KBM-7 (cell line): ENCODE results near the gene TNFSF12.
A peak's percentile ranks its signal among the peaks of the same experiment; 100 is the strongest.

Experiments used
- DNase-seq: peaks from one replicate; pipeline ENCODE4 v3.0.0-alpha.2; 2015
- in situ Hi-C: fragments of 300-500 bp; cut with MboI; formaldehyde crosslinking; loops from 2 replicates; pipeline ENCODE4 v1.14.3; 2020; ENCODE audit warnings: low sequenced_read_pairs, low pct_unique_long_range_greater_than_20kb, mixed read lengths

TNFSF12 gene

DNA sequence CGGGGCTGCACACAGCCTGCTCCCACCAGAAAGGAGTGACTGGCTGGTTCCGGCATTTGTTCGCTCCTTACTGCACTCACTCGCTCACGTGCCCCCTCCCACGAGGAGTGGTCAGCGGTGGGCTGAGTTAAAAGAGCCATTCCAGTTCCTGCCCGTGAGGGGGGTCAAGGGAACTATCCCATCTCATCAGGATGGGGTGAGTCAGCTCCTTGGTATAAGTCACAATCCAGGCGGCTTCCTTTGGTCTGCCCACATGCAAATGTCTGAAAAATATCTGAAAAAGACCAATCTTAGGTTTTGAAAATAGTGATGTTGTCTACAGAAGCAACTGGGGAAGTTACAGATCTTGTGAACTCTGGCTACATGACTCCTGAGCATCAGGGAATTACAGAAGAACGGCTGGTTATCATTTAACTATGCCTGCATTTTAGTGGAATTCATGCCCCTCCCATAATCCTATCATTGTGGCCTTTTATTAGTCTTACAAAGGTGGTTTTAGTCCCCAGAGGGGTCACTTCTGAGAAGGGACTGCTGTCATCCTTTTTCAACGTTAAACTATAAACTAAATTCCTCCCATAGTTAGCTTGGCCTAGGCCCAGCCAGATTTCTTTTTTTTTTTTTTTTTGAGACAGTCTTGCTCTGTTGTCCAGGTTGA, 9.8 kb upstream of the TNFSF12 start:
- in situ Hi-C loops = no loop called here
- DNase-seq = no peak

GRCh38 chr17:7541074-7541621, 7.7 kb upstream of the TNFSF12 start:
- in situ Hi-C loops = no loop called here
- no peak for DNase-seq

DNA sequence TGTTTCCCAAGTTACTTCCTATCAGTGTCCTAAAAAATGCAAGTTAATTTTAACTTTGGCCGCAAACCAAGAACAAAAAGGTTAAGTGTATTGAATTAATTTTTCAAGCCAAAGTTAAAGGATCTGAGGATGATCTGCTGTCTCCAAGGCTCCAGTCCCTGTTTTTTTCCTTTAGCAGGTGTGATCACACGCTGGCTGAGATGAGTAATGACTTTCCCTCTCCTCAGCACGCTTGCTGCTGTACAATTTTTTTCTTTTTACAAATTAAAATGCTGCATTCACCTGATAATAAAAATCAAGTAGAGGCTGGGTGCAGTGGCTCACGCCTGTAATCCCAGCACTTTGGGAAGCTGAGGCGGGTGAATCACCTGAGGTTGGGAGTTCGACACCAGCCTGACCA, 3.9 kb upstream of the TNFSF12 start:
- no peak for DNase-seq
- in situ Hi-C loops = no loop called here

- in situ Hi-C loops = no loop called here
- DNase-seq = no peak
Measured at GRCh38 chr17:7549401-7550055, 670 bp downstream of the TNFSF12 start.

- no peak for DNase-seq
- in situ Hi-C loops = no loop called here
Measured at GRCh38 chr17:7550344-7550743, 1.5 kb downstream of the TNFSF12 start.

GRCh38 chr17:7551396-7551795, 2.5 kb downstream of the TNFSF12 start:
- in situ Hi-C loops = no loop called here
- no peak for DNase-seq

GRCh38 chr17:7552621-7553051, 3.8 kb downstream of the TNFSF12 start:
- in situ Hi-C loops = no loop called here
- peak; percentile 91 for DNase-seq

DNA sequence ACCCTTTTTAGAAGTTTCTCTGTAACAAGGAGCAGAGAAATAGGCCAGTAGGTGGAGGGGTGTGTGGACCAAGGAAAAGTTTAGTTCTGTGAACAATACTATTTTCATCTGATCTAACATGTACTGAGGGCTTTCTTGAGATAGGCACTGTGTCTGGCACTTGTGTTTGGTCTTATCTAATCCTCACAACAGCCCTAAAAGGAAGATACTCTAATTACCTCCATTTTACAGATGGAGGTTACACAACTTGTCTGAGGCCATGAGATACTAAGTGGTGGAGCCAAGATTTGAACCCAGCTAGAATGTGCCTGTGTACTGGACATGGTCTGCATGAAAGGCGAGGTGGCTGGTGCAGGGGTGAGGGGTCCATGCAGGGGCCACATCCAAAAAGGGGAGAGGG, 4.5 kb downstream of the TNFSF12 start:
- in situ Hi-C loops = no loop called here
- no peak for DNase-seq

- in situ Hi-C loops = no loop called here
- DNase-seq = peak; percentile 27
Measured at GRCh38 chr17:7555320-7555948, 6.6 kb downstream of the TNFSF12 start.

DNA sequence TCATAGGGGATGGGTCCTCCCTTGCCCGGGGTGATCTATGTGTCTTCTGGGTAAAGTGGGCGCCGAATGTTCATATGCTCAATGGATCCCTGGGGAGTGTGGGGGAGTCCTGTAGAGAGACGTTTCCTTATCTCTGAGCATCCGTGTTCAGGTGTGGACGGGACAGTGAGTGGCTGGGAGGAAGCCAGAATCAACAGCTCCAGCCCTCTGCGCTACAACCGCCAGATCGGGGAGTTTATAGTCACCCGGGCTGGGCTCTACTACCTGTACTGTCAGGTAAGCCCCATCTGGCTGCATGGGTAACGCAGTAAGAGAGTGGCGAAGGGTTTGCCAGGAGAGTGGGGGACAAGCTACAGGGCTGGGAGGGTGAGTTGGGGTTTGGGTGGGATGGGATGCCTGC, 7.8 kb downstream of the TNFSF12 start:
- DNase-seq = no peak
- in situ Hi-C loops = no loop called here

GRCh38 chr17:7557147-7557764, 8.4 kb downstream of the TNFSF12 start:
- in situ Hi-C loops = no loop called here

GRCh38 chr17:7557775-7558543, 9.1 kb downstream of the TNFSF12 start:
- DNase-seq = peak; percentile 96
- in situ Hi-C loops = no loop called here

More at GRCh38 chr17:7557147-7557764, 8.4 kb downstream of the TNFSF12 start:
- no peak for DNase-seq

GRCh38 chr17:7558544-7559319, 9.9 kb downstream of the TNFSF12 start, which contains the start of gene TNFSF13:
TSS of gene TNFSF13 (plus strand) at chr17:7558750. CDS start at chr17:7559040, 290 bp downstream.
- in situ Hi-C loops = no loop called here
- DNase-seq = peak; percentile 80

GRCh38 chr17:7559320-7560171, 10.7 kb downstream of the TNFSF12 start:
- in situ Hi-C loops = no loop called here
- no peak for DNase-seq

DNA sequence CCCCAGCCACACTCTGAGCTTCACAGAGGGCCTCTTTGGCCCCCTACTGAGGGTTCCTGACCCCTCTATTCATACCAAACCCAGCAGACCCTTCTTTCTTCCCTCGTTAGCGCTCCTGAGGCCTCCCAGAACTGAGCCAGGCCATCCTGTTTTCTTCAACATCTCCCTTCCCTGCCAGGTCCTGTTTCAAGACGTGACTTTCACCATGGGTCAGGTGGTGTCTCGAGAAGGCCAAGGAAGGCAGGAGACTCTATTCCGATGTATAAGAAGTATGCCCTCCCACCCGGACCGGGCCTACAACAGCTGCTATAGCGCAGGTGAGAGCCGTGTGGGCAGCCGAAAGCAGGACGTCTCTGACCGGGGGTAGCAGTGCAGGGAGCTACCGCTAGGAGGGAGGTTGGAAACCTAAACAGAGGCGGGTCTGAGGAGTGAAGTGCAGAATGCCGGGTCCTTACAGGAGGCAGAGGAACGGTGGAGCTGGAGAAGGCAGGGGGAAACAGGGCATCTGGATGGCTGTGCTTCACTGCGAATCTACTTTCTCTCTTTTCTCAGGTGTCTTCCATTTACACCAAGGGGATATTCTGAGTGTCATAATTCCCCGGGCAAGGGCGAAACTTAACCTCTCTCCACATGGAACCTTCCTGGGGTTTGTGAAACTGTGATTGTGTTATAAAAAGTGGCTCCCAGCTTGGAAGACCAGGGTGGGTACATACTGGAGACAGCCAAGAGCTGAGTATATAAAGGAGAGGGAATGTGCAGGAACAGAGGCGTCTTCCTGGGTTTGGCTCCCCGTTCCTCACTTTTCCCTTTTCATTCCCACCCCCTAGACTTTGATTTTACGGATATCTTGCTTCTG, 11.5 kb downstream of the TNFSF12 start:
- in situ Hi-C loops = no loop called here
- peak; percentile 76 for DNase-seq

- in situ Hi-C loops = no loop called here
- DNase-seq = peak; percentile 89
Measured at GRCh38 chr17:7561028-7561575, 12.2 kb downstream of the TNFSF12 start.
